Stomach (tissue), 9 donors: ENCODE data around the gene NFE2L1. TPM values are rescaled to one million over a fixed set of nuclear protein-coding genes. Genes with fewer than 3 reads are reported as not detected.
A peak's percentile ranks its signal among the peaks of the same experiment; 100 is the strongest.

Experiments
- DNase-seq, 2 donors: peaks; one replicate each; pipeline versions ENCODE4 v3.0.0 to v3.0.0-alpha.2; 2013 to 2019
- H3K27ac ChIP-seq, 5 donors: fragments of 200-600 bp in 4 of 5; sonication (generic) in 4 of 5; one replicate each; pipeline ENCODE4 v1.5.1; 2013 to 2019; ENCODE audit warnings: mild to moderate bottlenecking in 1 of 5, moderate library complexity in 1 of 5
- H3K27me3 ChIP-seq, 3 donors: fragments of 200-600 bp; sonication (generic); one replicate each; pipeline ENCODE4 v1.5.1; 2017 to 2019; ENCODE audit warnings: mixed run types in 1 of 3
- H3K36me3 ChIP-seq, 4 donors: fragments of 200-600 bp; sonication (generic); 1 replicate in 3 of 4; 2 replicates in 1 of 4; pipeline ENCODE4 v1.5.1; 2016 to 2019
- H3K4me1 ChIP-seq, 4 donors: fragments of 200-600 bp; sonication (generic); one replicate each; pipeline ENCODE4 v1.5.1; 2016 to 2019
- H3K4me3 ChIP-seq, 4 donors: fragments of 200-600 bp; sonication (generic) in 3 of 4; one replicate each; pipeline ENCODE4 v1.5.1; 2016 to 2019; ENCODE audit warnings: mild to moderate bottlenecking in 1 of 4
- H3K9me3 ChIP-seq, 4 donors: fragments of 200-600 bp; sonication (generic); one replicate each; pipeline ENCODE4 v1.5.1; 2016 to 2019
- CTCF ChIP-seq, 7 experiments: fragments of 450-650 bp in 4 of 7; fragments of 200-600 bp in 3 of 7; sonication (generic) in 3 of 7; IDR thresholded peaks; one replicate each; pipeline ENCODE4 v1.5.1; 2016 to 2019; ENCODE audit warnings: antibody characterized with exemption in 7 of 7, control low read depth in 2 of 7, mild to moderate bottlenecking in 1 of 7
- EP300 ChIP-seq: sonication (generic); formaldehyde crosslinking; IDR thresholded peaks from one replicate; pipeline ENCODE4 v1.6.1; 2017; ENCODE audit warnings: antibody characterized with exemption
- POLR2A ChIP-seq, 4 donors: fragments of 450-650 bp; IDR thresholded peaks; one replicate each; pipeline ENCODE4 v1.6.1; 2016; ENCODE audit warnings: antibody characterized with exemption in 4 of 4, control low read depth in 2 of 4, mild to moderate bottlenecking in 1 of 4, moderate library complexity in 1 of 4
- POLR2AphosphoS5 ChIP-seq, 3 donors: sonication (generic); formaldehyde crosslinking; IDR thresholded peaks; one replicate each; pipeline ENCODE4 v1.6.1; 2016; ENCODE audit warnings: antibody characterized with exemption in 3 of 3
- WGBS, 5 donors: extraction: QIAGEN DNeasy Blood & Tissue Kit in 3 of 5; methylation state at CpG; one replicate each; pipeline versions ENCODE4 v1.1.5 to v1.1.7; 2013 to 2018; 5-methylcytosine and 5-hydroxymethylcytosine counted together
- intact Hi-C: fragments of 100-400 bp; cut with DNase I; formaldehyde crosslinking; loops from one replicate; pipeline ENCODE4 v1.15.1; 2023; ENCODE audit warnings: low total_unique reads
- polyA plus RNA-seq, 3 donors: library from polyadenylated mRNA; stranded (reverse); fragments of 200-250 nt; gene quantifications; one replicate each; pipeline ENCODE4 v1.2.3, GENCODE V29; 2013
- total RNA-seq, 5 donors: library from RNA; depleted of rRNA; stranded (reverse); fragments of >200 nt; gene quantifications; one replicate each; pipeline versions ENCODE4 v1.1.0 to v1.2.3, GENCODE V29; 2014 to 2016
- donor health status: healthy with polysubstance abuse.
- donor health status: Bipolar disorder and iron deficiency.
- donor health status: healthy.

NFE2L1 gene
- total and polyA plus RNA-seq, 8 donors, result 25.2 to 160 (median 58.3) TPM

GRCh38 chr17:48052956-48053757 lies 5.0 kb downstream of the NFE2L1 start:
- H3K36me3 ChIP-seq, result peaks cover 33 to 68% (median 53%) of the 10 kb centered on the region in 4 donors

DNA sequence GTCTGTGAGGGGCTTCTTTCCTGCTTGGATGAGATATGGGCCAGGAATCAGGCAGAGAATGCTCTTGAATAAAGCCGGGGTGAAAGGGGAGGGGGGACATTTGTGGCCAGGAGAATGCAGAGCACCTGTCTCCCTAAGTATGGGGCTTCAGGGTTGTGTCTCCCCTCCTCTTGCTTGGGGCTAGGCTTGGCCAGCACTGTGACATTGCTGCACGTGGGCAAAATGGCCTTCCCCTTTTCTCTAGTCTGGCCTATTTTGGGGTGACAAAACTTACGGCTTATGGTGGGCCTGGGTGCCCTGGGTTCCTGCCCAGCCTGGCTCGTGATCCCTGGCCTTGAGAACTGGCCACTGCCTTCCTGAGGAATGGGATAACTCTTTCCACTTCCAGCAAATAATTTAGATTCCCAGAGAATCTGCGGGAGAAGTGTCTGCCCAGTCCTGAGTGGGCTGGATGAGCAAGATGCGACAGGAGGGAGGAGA lies 5.6 kb downstream of the NFE2L1 start:
- peaks cover 69 to 74% (median 72%) of the 10 kb centered on the region in 4 donors for H3K4me1 ChIP-seq
- intact Hi-C loops, result no loop called here
- WGBS, 5 donors, result 53 to 55% (median 54%) methylated on average over 5 to 6 of the region's 6 CpGs
- H3K36me3 ChIP-seq, result peaks cover 39 to 75% (median 59%) of the 10 kb centered on the region in 4 donors
- DNase-seq, result no peak
- TF ChIP-seq EP300 (no peak), POLR2AphosphoS5 (IDR thresholded peaks at IDR 0.05) (no peak), CTCF (IDR thresholded peaks at IDR 0.05) (no peak), POLR2A (IDR thresholded peaks at IDR 0.05) (no peak)
- H3K27ac ChIP-seq, result peak overlapping the region; percentile 20 to 99 (median 97)
- H3K27me3 ChIP-seq, result no peaks in the 10 kb centered on the region
- no peaks in the 10 kb centered on the region for H3K9me3 ChIP-seq
- peak overlapping the region; percentile 23 to 71 (median 34) for H3K4me3 ChIP-seq

More at GRCh38 chr17:48052956-48053757, 5.0 kb downstream of the NFE2L1 start:
- Histone ChIP-seq H3K4me1 (peaks cover 69 to 74% (median 72%) of the 10 kb centered on the region in 4 donors), H3K27me3 (no peaks in the 10 kb centered on the region), H3K27ac (peak overlapping the region in 4 of 5 donors; percentile 94 to 99 (median 97)), H3K4me3 (peak overlapping the region; percentile 1 to 71 (median 22)), H3K9me3 (no peaks in the 10 kb centered on the region)
- DNase-seq, result peak; percentile 39 to 77
- intact Hi-C loops, result no loop called here
- TF ChIP-seq POLR2AphosphoS5 (IDR thresholded peaks at IDR 0.05) (peak in 1 of 3 donors; percentile 27), POLR2A (IDR thresholded peaks at IDR 0.05) (no peak), EP300 (no peak)
- 29 to 37% (median 33%) methylated on average over 5 of the region's 5 CpGs for WGBS, 5 donors

DNA sequence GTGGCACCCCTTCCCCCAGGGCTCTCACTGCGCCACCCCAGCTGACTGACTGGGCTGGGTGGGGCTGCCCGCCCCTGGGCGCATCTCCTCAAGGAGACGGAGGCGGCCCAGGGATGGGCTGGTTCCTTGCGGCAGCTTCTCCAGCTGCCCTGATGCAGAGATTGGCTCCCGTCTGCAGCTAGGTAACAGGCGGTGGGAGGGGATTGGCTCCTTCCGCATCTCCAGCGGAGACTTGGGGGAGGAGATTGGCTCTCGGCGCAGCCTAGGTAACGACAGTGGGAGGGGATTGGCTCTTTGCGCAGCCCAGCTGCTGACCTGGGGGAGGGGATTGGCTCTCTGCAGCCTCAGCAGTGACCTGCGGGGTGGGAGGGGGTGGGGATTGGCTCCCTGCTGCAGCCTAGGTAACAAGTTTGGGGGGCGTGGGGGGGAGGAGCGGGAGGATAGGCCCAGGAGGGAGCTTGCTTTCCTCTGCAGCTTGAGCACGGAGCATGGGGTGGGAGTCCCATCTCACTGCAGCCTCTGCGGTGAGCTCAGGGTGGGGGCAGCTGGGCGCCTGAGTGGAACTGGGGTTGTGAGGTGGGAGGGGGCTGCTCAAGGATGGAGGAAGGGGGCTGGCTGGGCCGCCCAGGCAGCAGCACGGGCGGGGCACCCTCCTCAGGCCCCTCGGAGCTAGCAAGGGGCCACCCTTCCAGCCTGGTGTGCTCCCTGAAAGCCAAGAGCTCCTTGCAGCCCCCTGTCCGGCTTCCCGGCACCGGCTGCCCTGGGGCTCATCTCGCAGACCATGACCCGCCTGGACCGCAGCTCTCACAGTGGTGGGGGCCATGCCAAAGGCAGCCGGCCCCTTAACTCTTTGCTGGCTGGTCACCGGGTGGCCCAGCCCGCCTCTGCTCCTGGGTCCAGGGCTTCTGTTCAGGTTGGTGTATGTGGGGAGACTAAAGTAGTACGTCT lies 6.4 kb downstream of the NFE2L1 start:
- Histone ChIP-seq H3K4me3 (peak overlapping the region; percentile 23 to 71 (median 34)), H3K27ac (peak overlapping the region in 4 of 5 donors; percentile 94 to 99 (median 97)), H3K4me1 (peaks cover 63 to 70% (median 67%) of the 10 kb centered on the region in 4 donors), H3K27me3 (no peaks in the 10 kb centered on the region), H3K9me3 (no peaks in the 10 kb centered on the region), H3K36me3 (peaks cover 47 to 82% (median 66%) of the 10 kb centered on the region in 4 donors)
- intact Hi-C loops, result no loop called here
- TF ChIP-seq EP300, result no peak
- no peak for TF ChIP-seq POLR2A (IDR thresholded peaks at IDR 0.05)
- TF ChIP-seq POLR2AphosphoS5 (IDR thresholded peaks at IDR 0.05), result no peak
- TF ChIP-seq CTCF (IDR thresholded peaks at IDR 0.05), result no peak
- peak; percentile 53 to 93 for DNase-seq
- 48 to 62% (median 60%) methylated on average over 24 to 34 of the region's 34 CpGs for WGBS, 5 donors

GRCh38 chr17:48055531-48056245 lies 7.5 kb downstream of the NFE2L1 start:
- 78 to 85% (median 81%) methylated on average over 5 of the region's 5 CpGs for WGBS, 5 donors
- peak overlapping the region in 2 of 5 donors; percentile 20 to 97 for H3K27ac ChIP-seq
- H3K4me3 ChIP-seq, result peak overlapping the region in 2 of 4 donors; percentile 38 to 71
- no peaks in the 10 kb centered on the region for H3K9me3 ChIP-seq
- DNase-seq, result no peak
- H3K36me3 ChIP-seq, result peaks cover 57 to 92% (median 77%) of the 10 kb centered on the region in 4 donors
- intact Hi-C loops, result no loop called here
- H3K27me3 ChIP-seq, result no peaks in the 10 kb centered on the region
- H3K4me1 ChIP-seq, result peaks cover 51 to 69% (median 60%) of the 10 kb centered on the region in 4 donors
- no peak for TF ChIP-seq POLR2A (IDR thresholded peaks at IDR 0.05)
- TF ChIP-seq POLR2AphosphoS5 (IDR thresholded peaks at IDR 0.05), result no peak
- no peak for TF ChIP-seq CTCF (IDR thresholded peaks at IDR 0.05)
- TF ChIP-seq EP300, result no peak
